Measurements from ENCODE around the gene MT1B. TPM values are rescaled to one million over a fixed set of nuclear protein-coding genes. Genes with fewer than 3 reads are reported as not detected.

MT1B gene
- total and polyA plus RNA-seq, 2 of the 13 experiments (the other 11 are each of a cell fraction or from before 2014, with no cell fraction given), result 0.89 TPM; not detected in 1

DNA sequence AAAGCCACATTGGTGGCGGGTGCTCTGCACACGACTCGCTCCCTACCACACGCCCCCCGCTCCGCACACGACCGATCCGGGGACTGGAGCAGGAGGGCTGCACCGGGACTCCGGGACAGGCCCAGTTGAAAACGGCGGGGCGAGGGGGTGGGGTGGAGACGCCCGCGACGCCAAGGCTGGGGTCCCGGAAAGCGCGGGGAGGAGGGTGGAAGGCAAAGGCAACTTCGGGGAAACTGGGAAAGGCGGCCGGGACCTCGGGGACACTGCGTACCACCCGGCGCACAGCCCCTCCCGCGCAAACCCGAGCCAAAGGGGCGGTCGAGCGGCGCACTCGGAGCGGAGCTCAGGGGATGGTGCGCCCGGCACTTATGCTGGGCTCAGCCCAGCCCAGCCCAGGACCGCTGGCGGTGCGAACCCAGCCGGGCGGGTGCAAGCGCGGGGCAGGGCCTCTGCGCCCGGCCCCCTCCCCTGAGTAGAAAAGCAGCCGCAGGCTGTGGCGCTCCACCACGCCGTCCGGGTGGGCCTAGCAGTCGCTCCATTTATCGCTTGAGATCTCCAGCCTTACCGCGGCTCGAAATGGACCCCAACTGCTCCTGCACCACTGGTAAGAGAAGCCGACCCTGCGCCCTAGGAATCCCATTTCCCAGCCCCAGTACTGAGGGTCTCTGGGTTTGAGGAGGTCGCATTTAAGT, 19.4 kb upstream of the MT1B start, which contains the start of gene MT1M (continued):
- TF ChIP-seq NONO (IDR thresholded peaks at IDR 0.05), result no peak
- 0 out of 2 replicates have a peak, but pooled peaks have one; percentile 20 for TF ChIP-seq NONO (CRISPR knock-in tag; conservative IDR thresholded peaks at IDR 0.05)
- TF ChIP-seq ZNF460 (CRISPR knock-in tag; IDR thresholded peaks at IDR 0.05; ENCODE audit: borderline replicate concordance), result no peak
- TF ChIP-seq ZNF205 (CRISPR knock-in tag; IDR thresholded peaks at IDR 0.05), result no peak
- TF ChIP-seq RARG (CRISPR knock-in tag; IDR thresholded peaks at IDR 0.05; ENCODE audit: low read depth), result no peak
- TF ChIP-seq CHD4 (IDR thresholded peaks at IDR 0.05; ENCODE audit: borderline replicate concordance, low read length), result no peak
- TF ChIP-seq, protein P1, sequence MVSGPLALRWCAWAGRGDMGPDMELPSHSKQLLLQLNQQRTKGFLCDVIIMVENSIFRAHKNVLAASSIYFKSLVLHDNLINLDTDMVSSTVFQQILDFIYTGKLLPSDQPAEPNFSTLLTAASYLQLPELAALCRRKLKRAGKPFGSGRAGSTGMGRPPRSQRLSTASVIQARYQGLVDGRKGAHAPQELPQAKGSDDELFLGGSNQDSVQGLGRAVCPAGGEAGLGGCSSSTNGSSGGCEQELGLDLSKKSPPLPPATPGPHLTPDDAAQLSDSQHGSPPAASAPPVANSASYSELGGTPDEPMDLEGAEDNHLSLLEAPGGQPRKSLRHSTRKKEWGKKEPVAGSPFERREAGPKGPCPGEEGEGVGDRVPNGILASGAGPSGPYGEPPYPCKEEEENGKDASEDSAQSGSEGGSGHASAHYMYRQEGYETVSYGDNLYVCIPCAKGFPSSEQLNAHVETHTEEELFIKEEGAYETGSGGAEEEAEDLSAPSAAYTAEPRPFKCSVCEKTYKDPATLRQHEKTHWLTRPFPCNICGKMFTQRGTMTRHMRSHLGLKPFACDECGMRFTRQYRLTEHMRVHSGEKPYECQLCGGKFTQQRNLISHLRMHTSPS (CRISPR knock-in tag; IDR thresholded peaks at IDR 0.05; ENCODE audit: low read depth), result 0 out of 2 replicates have a peak, but pooled peaks have one; percentile 22
- TF ChIP-seq ZNF160 (CRISPR knock-in tag; IDR thresholded peaks at IDR 0.05), result no peak
- TF ChIP-seq RAD21 (CRISPR knock-in tag; IDR thresholded peaks at IDR 0.05), result no peak; the same call in 1 of the 2 replicates
- no peak for TF ChIP-seq ZNF530 (CRISPR knock-in tag; IDR thresholded peaks at IDR 0.05; ENCODE audit: low read depth)
- TF ChIP-seq ZFX (CRISPR knock-in tag; IDR thresholded peaks at IDR 0.05; ENCODE audit: low read depth), result peak; percentile 40; the same call in 1 of the 2 replicates
- TF ChIP-seq HHEX (CRISPR knock-in tag; IDR thresholded peaks at IDR 0.05), result no peak
- TF ChIP-seq, protein P2, sequence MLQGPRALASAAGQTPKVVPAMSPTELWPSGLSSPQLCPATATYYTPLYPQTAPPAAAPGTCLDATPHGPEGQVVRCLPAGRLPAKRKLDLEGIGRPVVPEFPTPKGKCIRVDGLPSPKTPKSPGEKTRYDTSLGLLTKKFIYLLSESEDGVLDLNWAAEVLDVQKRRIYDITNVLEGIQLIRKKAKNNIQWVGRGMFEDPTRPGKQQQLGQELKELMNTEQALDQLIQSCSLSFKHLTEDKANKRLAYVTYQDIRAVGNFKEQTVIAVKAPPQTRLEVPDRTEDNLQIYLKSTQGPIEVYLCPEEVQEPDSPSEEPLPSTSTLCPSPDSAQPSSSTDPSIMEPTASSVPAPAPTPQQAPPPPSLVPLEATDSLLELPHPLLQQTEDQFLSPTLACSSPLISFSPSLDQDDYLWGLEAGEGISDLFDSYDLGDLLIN (CRISPR knock-in tag; IDR thresholded peaks at IDR 0.05; ENCODE audit: borderline replicate concordance), result no peak
- TF ChIP-seq, protein P3, sequence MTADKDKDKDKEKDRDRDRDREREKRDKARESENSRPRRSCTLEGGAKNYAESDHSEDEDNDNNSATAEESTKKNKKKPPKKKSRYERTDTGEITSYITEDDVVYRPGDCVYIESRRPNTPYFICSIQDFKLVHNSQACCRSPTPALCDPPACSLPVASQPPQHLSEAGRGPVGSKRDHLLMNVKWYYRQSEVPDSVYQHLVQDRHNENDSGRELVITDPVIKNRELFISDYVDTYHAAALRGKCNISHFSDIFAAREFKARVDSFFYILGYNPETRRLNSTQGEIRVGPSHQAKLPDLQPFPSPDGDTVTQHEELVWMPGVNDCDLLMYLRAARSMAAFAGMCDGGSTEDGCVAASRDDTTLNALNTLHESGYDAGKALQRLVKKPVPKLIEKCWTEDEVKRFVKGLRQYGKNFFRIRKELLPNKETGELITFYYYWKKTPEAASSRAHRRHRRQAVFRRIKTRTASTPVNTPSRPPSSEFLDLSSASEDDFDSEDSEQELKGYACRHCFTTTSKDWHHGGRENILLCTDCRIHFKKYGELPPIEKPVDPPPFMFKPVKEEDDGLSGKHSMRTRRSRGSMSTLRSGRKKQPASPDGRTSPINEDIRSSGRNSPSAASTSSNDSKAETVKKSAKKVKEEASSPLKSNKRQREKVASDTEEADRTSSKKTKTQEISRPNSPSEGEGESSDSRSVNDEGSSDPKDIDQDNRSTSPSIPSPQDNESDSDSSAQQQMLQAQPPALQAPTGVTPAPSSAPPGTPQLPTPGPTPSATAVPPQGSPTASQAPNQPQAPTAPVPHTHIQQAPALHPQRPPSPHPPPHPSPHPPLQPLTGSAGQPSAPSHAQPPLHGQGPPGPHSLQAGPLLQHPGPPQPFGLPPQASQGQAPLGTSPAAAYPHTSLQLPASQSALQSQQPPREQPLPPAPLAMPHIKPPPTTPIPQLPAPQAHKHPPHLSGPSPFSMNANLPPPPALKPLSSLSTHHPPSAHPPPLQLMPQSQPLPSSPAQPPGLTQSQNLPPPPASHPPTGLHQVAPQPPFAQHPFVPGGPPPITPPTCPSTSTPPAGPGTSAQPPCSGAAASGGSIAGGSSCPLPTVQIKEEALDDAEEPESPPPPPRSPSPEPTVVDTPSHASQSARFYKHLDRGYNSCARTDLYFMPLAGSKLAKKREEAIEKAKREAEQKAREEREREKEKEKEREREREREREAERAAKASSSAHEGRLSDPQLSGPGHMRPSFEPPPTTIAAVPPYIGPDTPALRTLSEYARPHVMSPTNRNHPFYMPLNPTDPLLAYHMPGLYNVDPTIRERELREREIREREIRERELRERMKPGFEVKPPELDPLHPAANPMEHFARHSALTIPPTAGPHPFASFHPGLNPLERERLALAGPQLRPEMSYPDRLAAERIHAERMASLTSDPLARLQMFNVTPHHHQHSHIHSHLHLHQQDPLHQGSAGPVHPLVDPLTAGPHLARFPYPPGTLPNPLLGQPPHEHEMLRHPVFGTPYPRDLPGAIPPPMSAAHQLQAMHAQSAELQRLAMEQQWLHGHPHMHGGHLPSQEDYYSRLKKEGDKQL (CRISPR knock-in tag; IDR thresholded peaks at IDR 0.05; ENCODE audit: low read depth), result no peak
- no peak for TF ChIP-seq PHF5A (CRISPR knock-in tag; IDR thresholded peaks at IDR 0.05; ENCODE audit: low read depth, unreplicated experiment)
- no peak for TF ChIP-seq CENPX (CRISPR knock-in tag; IDR thresholded peaks at IDR 0.05)
- TF ChIP-seq BORCS8-MEF2B (CRISPR knock-in tag; IDR thresholded peaks at IDR 0.05), result peak; percentile 38; the same call in 1 of the 2 replicates
- TF ChIP-seq ERF (CRISPR knock-in tag; IDR thresholded peaks at IDR 0.05), result peak; percentile 30; the same call in 1 of the 2 replicates
- TF ChIP-seq TGIF2 (CRISPR knock-in tag; IDR thresholded peaks at IDR 0.05), result no peak
